ENCODE results near the gene ZNF653. TPM values are rescaled to one million over a fixed set of nuclear protein-coding genes. Genes with fewer than 3 reads are reported as not detected.

The ZNF653 gene
- polyA plus RNA-seq, 1 of the 3 experiments (the other 2 are of a cell fraction): 14.7 TPM

DNA sequence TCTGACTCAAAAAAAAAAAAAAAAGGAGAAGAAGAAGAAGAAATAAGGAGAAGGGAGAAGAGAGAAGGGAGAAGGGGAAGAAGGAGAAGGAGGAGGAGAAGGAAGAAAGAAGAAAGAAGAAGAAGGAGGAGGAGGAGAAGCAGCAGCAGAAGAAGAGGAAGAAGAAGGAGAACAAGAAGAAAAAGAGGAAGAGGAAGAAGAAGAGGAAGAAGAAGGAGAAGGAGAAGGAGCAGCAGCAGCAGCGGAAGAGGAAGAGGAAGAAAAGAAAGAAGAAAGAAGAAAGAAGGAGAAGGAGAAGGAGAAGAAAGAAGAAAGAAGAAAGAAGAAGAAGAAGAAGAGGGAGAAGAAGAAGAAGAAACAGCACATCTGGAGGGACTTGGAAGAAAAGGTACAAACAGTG, 28.9 kb upstream of the ZNF653 start:
- Histone ChIP-seq H3K27me3 (ENCODE audit: insufficient read depth) (no peaks in the 10 kb centered on the region), H4K20me1 (ENCODE audit: insufficient read depth) (no peaks in the 10 kb centered on the region; the same call in 1 of the 2 replicates), H2AFZ (ENCODE audit: low read depth) (no peak overlapping the region), H3K4me2 (no peak overlapping the region), H3K9ac (no peak overlapping the region), H3K4me1 (ENCODE audit: control insufficient read depth in 1 of 2, insufficient read depth in 2 of 2, low read depth in 1 of 2, low read length in 1 of 2) (peaks cover 9 to 16% of the 10 kb centered on the region in 2 experiments; a peak in 2 of 4 replicates), H3F3A (replicated peaks; ENCODE audit: insufficient read depth) (peaks cover 20% of the 10 kb centered on the region), H3K9me3 (no peaks in the 10 kb centered on the region), H3K79me2 (ENCODE audit: insufficient read depth) (no peaks in the 10 kb centered on the region), H3K4me3 (ENCODE audit: low read depth in 2 of 2, low read length in 1 of 2) (no peak overlapping the region), H3K36me3 (replicated peaks in 1 of 2; ENCODE audit: control insufficient read depth in 1 of 2, insufficient read depth in 2 of 2, low read length in 1 of 2) (no peaks in the 10 kb centered on the region), H3K27ac (ENCODE audit: low read depth in 2 of 2, low read length in 1 of 2) (no peak overlapping the region), H3K9me2 (no peaks in the 10 kb centered on the region)
- no peak for DNase-seq
- POLR2A ChIA-PET: no interaction called here
- no peak for TF ChIP-seq POLR2AphosphoS5 (IDR thresholded peaks at IDR 0.05; ENCODE audit: low read depth, low read length)
- TF ChIP-seq FOSL2 (IDR thresholded peaks at IDR 0.05; ENCODE audit: borderline replicate concordance, low read depth): no peak
- TF ChIP-seq SIN3A (IDR thresholded peaks at IDR 0.05; ENCODE audit: borderline replicate concordance, low read depth, low read length): no peak
- no peak for TF ChIP-seq RXRA (IDR thresholded peaks at IDR 0.05; ENCODE audit: borderline replicate concordance, low read depth)
- TF ChIP-seq NFIC (IDR thresholded peaks at IDR 0.05; ENCODE audit: borderline replicate concordance): no peak
- TF ChIP-seq, protein P1, sequence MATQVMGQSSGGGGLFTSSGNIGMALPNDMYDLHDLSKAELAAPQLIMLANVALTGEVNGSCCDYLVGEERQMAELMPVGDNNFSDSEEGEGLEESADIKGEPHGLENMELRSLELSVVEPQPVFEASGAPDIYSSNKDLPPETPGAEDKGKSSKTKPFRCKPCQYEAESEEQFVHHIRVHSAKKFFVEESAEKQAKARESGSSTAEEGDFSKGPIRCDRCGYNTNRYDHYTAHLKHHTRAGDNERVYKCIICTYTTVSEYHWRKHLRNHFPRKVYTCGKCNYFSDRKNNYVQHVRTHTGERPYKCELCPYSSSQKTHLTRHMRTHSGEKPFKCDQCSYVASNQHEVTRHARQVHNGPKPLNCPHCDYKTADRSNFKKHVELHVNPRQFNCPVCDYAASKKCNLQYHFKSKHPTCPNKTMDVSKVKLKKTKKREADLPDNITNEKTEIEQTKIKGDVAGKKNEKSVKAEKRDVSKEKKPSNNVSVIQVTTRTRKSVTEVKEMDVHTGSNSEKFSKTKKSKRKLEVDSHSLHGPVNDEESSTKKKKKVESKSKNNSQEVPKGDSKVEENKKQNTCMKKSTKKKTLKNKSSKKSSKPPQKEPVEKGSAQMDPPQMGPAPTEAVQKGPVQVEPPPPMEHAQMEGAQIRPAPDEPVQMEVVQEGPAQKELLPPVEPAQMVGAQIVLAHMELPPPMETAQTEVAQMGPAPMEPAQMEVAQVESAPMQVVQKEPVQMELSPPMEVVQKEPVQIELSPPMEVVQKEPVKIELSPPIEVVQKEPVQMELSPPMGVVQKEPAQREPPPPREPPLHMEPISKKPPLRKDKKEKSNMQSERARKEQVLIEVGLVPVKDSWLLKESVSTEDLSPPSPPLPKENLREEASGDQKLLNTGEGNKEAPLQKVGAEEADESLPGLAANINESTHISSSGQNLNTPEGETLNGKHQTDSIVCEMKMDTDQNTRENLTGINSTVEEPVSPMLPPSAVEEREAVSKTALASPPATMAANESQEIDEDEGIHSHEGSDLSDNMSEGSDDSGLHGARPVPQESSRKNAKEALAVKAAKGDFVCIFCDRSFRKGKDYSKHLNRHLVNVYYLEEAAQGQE (IDR thresholded peaks at IDR 0.05; ENCODE audit: low read depth, low read length): no peak
- TF ChIP-seq, protein P2, sequence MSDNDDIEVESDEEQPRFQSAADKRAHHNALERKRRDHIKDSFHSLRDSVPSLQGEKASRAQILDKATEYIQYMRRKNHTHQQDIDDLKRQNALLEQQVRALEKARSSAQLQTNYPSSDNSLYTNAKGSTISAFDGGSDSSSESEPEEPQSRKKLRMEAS (IDR thresholded peaks at IDR 0.05; ENCODE audit: low read depth): no peak
- TF ChIP-seq MXI1 (IDR thresholded peaks at IDR 0.05; ENCODE audit: low read depth, low read length): no peak
- TF ChIP-seq TCF12 (IDR thresholded peaks at IDR 0.05): no peak
- no peak for TF ChIP-seq ZBTB33 (IDR thresholded peaks at IDR 0.05; ENCODE audit: borderline replicate concordance, low read depth)
- no peak for TF ChIP-seq FOXM1 (IDR thresholded peaks at IDR 0.05; ENCODE audit: low read depth)
- TF ChIP-seq YY1 (IDR thresholded peaks at IDR 0.05; ENCODE audit: low read depth): no peak
- TF ChIP-seq, protein P3, sequence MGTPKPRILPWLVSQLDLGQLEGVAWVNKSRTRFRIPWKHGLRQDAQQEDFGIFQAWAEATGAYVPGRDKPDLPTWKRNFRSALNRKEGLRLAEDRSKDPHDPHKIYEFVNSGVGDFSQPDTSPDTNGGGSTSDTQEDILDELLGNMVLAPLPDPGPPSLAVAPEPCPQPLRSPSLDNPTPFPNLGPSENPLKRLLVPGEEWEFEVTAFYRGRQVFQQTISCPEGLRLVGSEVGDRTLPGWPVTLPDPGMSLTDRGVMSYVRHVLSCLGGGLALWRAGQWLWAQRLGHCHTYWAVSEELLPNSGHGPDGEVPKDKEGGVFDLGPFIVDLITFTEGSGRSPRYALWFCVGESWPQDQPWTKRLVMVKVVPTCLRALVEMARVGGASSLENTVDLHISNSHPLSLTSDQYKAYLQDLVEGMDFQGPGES (IDR thresholded peaks at IDR 0.05; ENCODE audit: low read depth, low read length): no peak
- TF ChIP-seq EZH2phosphoT487 (IDR thresholded peaks at IDR 0.05; ENCODE audit: borderline replicate concordance, low read depth): no peak
- CTCF ChIA-PET: interaction anchor here (1.8 kb wide), 1 partner anchor 38 kb away, joined by 3 read pairs; no protein-coding TSS in a partner anchor
- 94% methylated on average over 1 of the region's 1 CpG for WGBS (ENCODE audit: low lambda C conversion rate)
